ENCODE results near the gene CCDC27.

CCDC27 gene

GRCh38 chr1:3750741-3751140 is 1.5 kb upstream of the CCDC27 start:
- in situ Hi-C loops (cut with MboI; ENCODE audit: low sequenced_read_pairs): no loop called here

GRCh38 chr1:3753656-3754454 is 1.6 kb downstream of the CCDC27 start:
- in situ Hi-C loops (cut with MboI; ENCODE audit: low sequenced_read_pairs): no loop called here

GRCh38 chr1:3756394-3756793 is 4.1 kb downstream of the CCDC27 start:
- in situ Hi-C loops (cut with MboI; ENCODE audit: low sequenced_read_pairs): no loop called here

GRCh38 chr1:3759164-3759563 is 6.9 kb downstream of the CCDC27 start:
- in situ Hi-C loops (cut with MboI; ENCODE audit: low sequenced_read_pairs): no loop called here

GRCh38 chr1:3759796-3760195 is 7.5 kb downstream of the CCDC27 start:
- in situ Hi-C loops (cut with MboI; ENCODE audit: low sequenced_read_pairs): no loop called here

- in situ Hi-C loops (cut with MboI; ENCODE audit: low sequenced_read_pairs): no loop called here
Observed at GRCh38 chr1:3761296-3762010, 9.2 kb downstream of the CCDC27 start.

GRCh38 chr1:3762151-3762872 is 10.1 kb downstream of the CCDC27 start:
- in situ Hi-C loops (cut with MboI; ENCODE audit: low sequenced_read_pairs): no loop called here

- in situ Hi-C loops (cut with MboI; ENCODE audit: low sequenced_read_pairs): no loop called here
Observed at GRCh38 chr1:3762873-3763228, 10.6 kb downstream of the CCDC27 start.

- in situ Hi-C loops (cut with MboI; ENCODE audit: low sequenced_read_pairs): no loop called here
Observed at GRCh38 chr1:3763351-3764125, 11.3 kb downstream of the CCDC27 start.

- in situ Hi-C loops (cut with MboI; ENCODE audit: low sequenced_read_pairs): no loop called here
Observed at GRCh38 chr1:3767328-3767925, 15.2 kb downstream of the CCDC27 start.

GRCh38 chr1:3768811-3769390 is 16.7 kb downstream of the CCDC27 start:
- in situ Hi-C loops (cut with MboI; ENCODE audit: low sequenced_read_pairs): no loop called here

GRCh38 chr1:3770047-3770765 is 18.0 kb downstream of the CCDC27 start:
- in situ Hi-C loops (cut with MboI; ENCODE audit: low sequenced_read_pairs): no loop called here

- in situ Hi-C loops (cut with MboI; ENCODE audit: low sequenced_read_pairs): no loop called here
Observed at GRCh38 chr1:3771108-3772026, 19.1 kb downstream of the CCDC27 start.

- in situ Hi-C loops (cut with MboI; ENCODE audit: low sequenced_read_pairs): no loop called here
Observed at GRCh38 chr1:3772027-3772714, 19.9 kb downstream of the CCDC27 start.

GRCh38 chr1:3772715-3773571 is 20.7 kb downstream of the CCDC27 start, which contains the start of gene SMIM1:
SMIM1 (plus strand) TSS chr1:3772749; CDS start chr1:3775374, 2,625 bp downstream.
- in situ Hi-C loops (cut with MboI; ENCODE audit: low sequenced_read_pairs): no loop called here

- in situ Hi-C loops (cut with MboI; ENCODE audit: low sequenced_read_pairs): no loop called here
Observed at GRCh38 chr1:3773572-3774275, 21.5 kb downstream of the CCDC27 start.

Measured in hTERT RPE-1 (cell line).